Activated CD4-positive, alpha-beta memory T cell treated with anti-CD3 and anti-CD28 coated beads for 36 hours (primary cell): ENCODE data around the gene RBPJ. TPM values are rescaled to one million over a fixed set of nuclear protein-coding genes. Genes with fewer than 3 reads are reported as not detected.
A peak's percentile ranks its signal among the peaks of the same experiment; 100 is the strongest.
"Not testable (repeated sequence)": the region's sequence is repeated elsewhere in the genome, so short reads cannot be mapped to it uniquely, and the experiment has no call there.

Experiments
- CTCF ChIA-PET: fragments of 350-600 bp; sonication (Branson Sonifier 250); formaldehyde crosslinking; loops from one replicate; lab custom pipeline; 2021; ENCODE audit warnings: antibody characterized with exemption, inconsistent platforms; lab: Charles Lee
- POLR2A ChIA-PET: fragments of 350-600 bp; sonication (Branson Sonifier 250); formaldehyde crosslinking; loops from one replicate; lab custom pipeline; 2021; ENCODE audit warnings: antibody characterized with exemption; lab: Charles Lee
- DNase-seq: peaks from one replicate; pipeline ENCODE4 v3.0.0-alpha.2; 2020
- H3K27ac Mint-ChIP-seq: one replicate; pipeline ENCODE4 v1.8.0; 2021; ENCODE audit warnings: mixed read lengths
- H3K27me3 Mint-ChIP-seq: one replicate; pipeline ENCODE4 v1.8.0; 2021; ENCODE audit warnings: mixed read lengths
- H3K36me3 Mint-ChIP-seq: one replicate; pipeline ENCODE4 v1.8.0; 2021; ENCODE audit warnings: mixed read lengths
- H3K4me1 Mint-ChIP-seq: one replicate; pipeline ENCODE4 v1.8.0; 2021; ENCODE audit warnings: low read depth, mixed read lengths
- H3K4me3 Mint-ChIP-seq: one replicate; pipeline ENCODE4 v1.8.0; 2021; ENCODE audit warnings: mild to moderate bottlenecking, mixed read lengths
- H3K9me3 Mint-ChIP-seq: one replicate; pipeline ENCODE4 v1.8.0; 2021; ENCODE audit warnings: mixed read lengths
- intact Hi-C: fragments of 100-400 bp; cut with micrococcal nuclease; formaldehyde crosslinking; loops from one replicate; pipeline ENCODE4 v1.15.1; 2023
- total RNA-seq, 2 experiments: library from RNA; stranded (reverse); gene quantifications; one replicate each; pipeline ENCODE4 v1.2.3, GENCODE V29; 2021

Gene RBPJ
- total RNA-seq, 2 experiments from 2014 or later, result 262 to 269 TPM

- no peaks in the 10 kb centered on the region for H3K27me3 Mint-ChIP-seq
- ChIA-PET POLR2A (no interaction called here), CTCF (interaction anchor here (1.4 to 2.1 kb wide), 2 partner anchors 48 to 55 kb away, joined by 4 read pairs; no protein-coding TSS in a partner anchor)
- H3K27ac Mint-ChIP-seq, result no peak overlapping the region
- no peak overlapping the region for H3K4me3 Mint-ChIP-seq
- DNase-seq, result no peak
- peaks cover 51% of the 10 kb centered on the region for H3K4me1 Mint-ChIP-seq
- peaks cover 16% of the 10 kb centered on the region for H3K36me3 Mint-ChIP-seq
- intact Hi-C loops, result loop anchor here (2.0 kb wide), 1 partner anchor 31 kb away; no protein-coding TSS in a partner anchor
- no peaks in the 10 kb centered on the region for H3K9me3 Mint-ChIP-seq
Measured at GRCh38 chr4:26379837-26380236, 59.0 kb downstream of the RBPJ start.

GRCh38 chr4:26380740-26381139 is 59.9 kb downstream of the RBPJ start:
- ChIA-PET CTCF (interaction anchor here (1.4 to 4.0 kb wide), 3 partner anchors 49 to 56 kb away, joined by 4 to 10 read pairs (median 4); no protein-coding TSS in a partner anchor), POLR2A (no interaction called here)
- H3K27me3 Mint-ChIP-seq, result no peaks in the 10 kb centered on the region
- peaks cover 15% of the 10 kb centered on the region for H3K36me3 Mint-ChIP-seq
- peaks cover 56% of the 10 kb centered on the region for H3K4me1 Mint-ChIP-seq
- no peaks in the 10 kb centered on the region for H3K9me3 Mint-ChIP-seq
- intact Hi-C loops, result loop anchor here (2.0 kb wide), 1 partner anchor 30 kb away; no protein-coding TSS in a partner anchor
- no peak for DNase-seq
- H3K4me3 Mint-ChIP-seq, result no peak overlapping the region
- no peak overlapping the region for H3K27ac Mint-ChIP-seq

GRCh38 chr4:26384380-26385057 is 63.7 kb downstream of the RBPJ start:
- intact Hi-C loops, result no loop called here
- H3K4me1 Mint-ChIP-seq, result peaks cover 42% of the 10 kb centered on the region
- H3K36me3 Mint-ChIP-seq, result peaks cover 28% of the 10 kb centered on the region
- ChIA-PET POLR2A (no interaction called here), CTCF (interaction anchor here (1.1 to 4.0 kb wide), 2 partner anchors 27 to 54 kb away, joined by 3 to 10 read pairs; no protein-coding TSS in a partner anchor)
- no peak overlapping the region for H3K27ac Mint-ChIP-seq
- no peaks in the 10 kb centered on the region for H3K9me3 Mint-ChIP-seq
- no peak overlapping the region for H3K4me3 Mint-ChIP-seq
- no peaks in the 10 kb centered on the region for H3K27me3 Mint-ChIP-seq
- no peak for DNase-seq

GRCh38 chr4:26385690-26386089 is 64.9 kb downstream of the RBPJ start:
- peaks cover 36% of the 10 kb centered on the region for H3K36me3 Mint-ChIP-seq
- DNase-seq, result no peak
- H3K27me3 Mint-ChIP-seq, result no peaks in the 10 kb centered on the region
- no peak overlapping the region for H3K4me3 Mint-ChIP-seq
- H3K4me1 Mint-ChIP-seq, result peaks cover 40% of the 10 kb centered on the region
- ChIA-PET CTCF (interaction anchor here (0.8 to 1.0 kb wide), 3 partner anchors 61 to 398 kb away, joined by 3 to 4 read pairs (median 3); no protein-coding TSS in a partner anchor), POLR2A (no interaction called here)
- peak overlapping the region; percentile 24 for H3K27ac Mint-ChIP-seq
- no peaks in the 10 kb centered on the region for H3K9me3 Mint-ChIP-seq
- intact Hi-C loops, result no loop called here

- Mint-ChIP-seq H3K27ac (no peak overlapping the region), H3K9me3 (no peaks in the 10 kb centered on the region), H3K36me3 (peaks cover 36% of the 10 kb centered on the region), H3K4me3 (no peak overlapping the region), H3K4me1 (peaks cover 39% of the 10 kb centered on the region), H3K27me3 (no peaks in the 10 kb centered on the region)
- intact Hi-C loops, result no loop called here
- CTCF ChIA-PET, result interaction anchor here (0.8 to 1.7 kb wide), 5 partner anchors 24 to 399 kb away, joined by 3 to 6 read pairs (median 4); no protein-coding TSS in a partner anchor
- no peak for DNase-seq
- POLR2A ChIA-PET, result no interaction called here
Measured at GRCh38 chr4:26386386-26386785, 65.6 kb downstream of the RBPJ start.

- Mint-ChIP-seq H3K4me3 (no peak overlapping the region), H3K27ac (no peak overlapping the region), H3K27me3 (no peaks in the 10 kb centered on the region), H3K9me3 (no peaks in the 10 kb centered on the region), H3K36me3 (peaks cover 41% of the 10 kb centered on the region), H3K4me1 (peaks cover 28% of the 10 kb centered on the region)
- CTCF ChIA-PET, result no interaction called here
- no peak for DNase-seq
- POLR2A ChIA-PET, result no interaction called here
- intact Hi-C loops, result no loop called here
Measured at GRCh38 chr4:26388671-26389070, 67.9 kb downstream of the RBPJ start.

- Mint-ChIP-seq H3K9me3 (no peaks in the 10 kb centered on the region), H3K4me3 (no peak overlapping the region), H3K27me3 (no peaks in the 10 kb centered on the region), H3K27ac (no peak overlapping the region), H3K36me3 (peaks cover 32% of the 10 kb centered on the region), H3K4me1 (peaks cover 20% of the 10 kb centered on the region)
- intact Hi-C loops, result no loop called here
- CTCF ChIA-PET, result interaction anchor here (0.7 to 1.4 kb wide), 2 partner anchors 11 to 13 kb away, joined by 3 to 7 read pairs; no protein-coding TSS in a partner anchor
- DNase-seq, result no peak
- POLR2A ChIA-PET, result no interaction called here
Measured at GRCh38 chr4:26397086-26397485, 76.3 kb downstream of the RBPJ start.

- intact Hi-C loops, result no loop called here
- Mint-ChIP-seq H3K4me1 (peaks cover 33% of the 10 kb centered on the region), H3K27ac (no peak overlapping the region), H3K4me3 (no peak overlapping the region), H3K9me3 (peaks cover 2% of the 10 kb centered on the region), H3K36me3 (peaks cover 47% of the 10 kb centered on the region), H3K27me3 (no peaks in the 10 kb centered on the region)
- no peak for DNase-seq
- ChIA-PET POLR2A (no interaction called here), CTCF (interaction anchor here (0.7 to 3.0 kb wide), 2 partner anchors 11 to 317 kb away, joined by 3 to 10 read pairs; no protein-coding TSS in a partner anchor)
Measured at GRCh38 chr4:26400132-26400531, 79.3 kb downstream of the RBPJ start.

- H3K4me3 Mint-ChIP-seq, POLR2A ChIA-PET, H3K27me3 Mint-ChIP-seq, DNase-seq, H3K27ac Mint-ChIP-seq, intact Hi-C loops: not testable (repeated sequence)
- Mint-ChIP-seq H3K9me3 (peaks cover 12% of the 10 kb centered on the region), H3K4me1 (peaks cover 18% of the 10 kb centered on the region), H3K36me3 (peaks cover 52% of the 10 kb centered on the region)
- CTCF ChIA-PET, result interaction anchor here (3.0 kb wide), 1 partner anchor 9 kb away, joined by 10 read pairs; no protein-coding TSS in a partner anchor
Measured at GRCh38 chr4:26402017-26402416, 81.2 kb downstream of the RBPJ start.

- POLR2A ChIA-PET, result no interaction called here
- CTCF ChIA-PET, result interaction anchor here (3.0 kb wide), 1 partner anchor 8 kb away, joined by 10 read pairs; no protein-coding TSS in a partner anchor
- no peak overlapping the region for H3K27ac Mint-ChIP-seq
- intact Hi-C loops, result no loop called here
- no peak for DNase-seq
- no peak overlapping the region for H3K4me3 Mint-ChIP-seq
- H3K27me3 Mint-ChIP-seq, result no peaks in the 10 kb centered on the region
- H3K36me3 Mint-ChIP-seq, result peaks cover 53% of the 10 kb centered on the region
- peaks cover 17% of the 10 kb centered on the region for H3K4me1 Mint-ChIP-seq
- peaks cover 12% of the 10 kb centered on the region for H3K9me3 Mint-ChIP-seq
Measured at GRCh38 chr4:26402458-26402857, 81.6 kb downstream of the RBPJ start.

- no peak overlapping the region for H3K27ac Mint-ChIP-seq
- POLR2A ChIA-PET, result no interaction called here
Measured at GRCh38 chr4:26404743-26405206, 84.0 kb downstream of the RBPJ start.

GRCh38 chr4:26406346-26406975 is 85.6 kb downstream of the RBPJ start:
- no peaks in the 10 kb centered on the region for H3K27me3 Mint-ChIP-seq
- intact Hi-C loops, result no loop called here
- peaks cover 20% of the 10 kb centered on the region for H3K4me1 Mint-ChIP-seq
- H3K4me3 Mint-ChIP-seq, result no peak overlapping the region
- H3K9me3 Mint-ChIP-seq, result peaks cover 12% of the 10 kb centered on the region
- ChIA-PET POLR2A (no interaction called here), CTCF (interaction anchor here (6.6 to 9.8 kb wide), 2 partner anchors 76 to 418 kb away, joined by 44 to 136 read pairs; no protein-coding TSS in a partner anchor)
- no peak for DNase-seq
- H3K27ac Mint-ChIP-seq, result peak overlapping the region; percentile 72
- peaks cover 46% of the 10 kb centered on the region for H3K36me3 Mint-ChIP-seq

More at GRCh38 chr4:26404743-26405206, 84.0 kb downstream of the RBPJ start:
- Mint-ChIP-seq H3K4me1 (peaks cover 17% of the 10 kb centered on the region), H3K4me3 (no peak overlapping the region), H3K36me3 (peaks cover 48% of the 10 kb centered on the region), H3K9me3 (peaks cover 12% of the 10 kb centered on the region), H3K27me3 (no peaks in the 10 kb centered on the region)
- no peak for DNase-seq
- CTCF ChIA-PET, result interaction anchor here (1.2 to 9.8 kb wide), 2 partner anchors 74 to 417 kb away, joined by 3 to 136 read pairs; no protein-coding TSS in a partner anchor
- intact Hi-C loops, result no loop called here
